Endothelial cell of umbilical vein (primary cell): ENCODE data around the gene RANBP3L.

Experiments used
- CTCF ChIP-seq, 2 donors: IDR thresholded peaks; 1 replicate in 1 of 2; 2 replicates in 1 of 2; pipeline ENCODE4 v1.5.1; 2011; ENCODE audit warnings: low read length in 2 of 2, mild to moderate bottlenecking in 2 of 2, moderate library complexity in 2 of 2, control low read depth in 1 of 2, inconsistent platforms in 1 of 2, low read depth in 1 of 2; ENCODE audit not compliant: insufficient read depth in 1 of 2; ENCODE audit errors: extremely low read depth in 1 of 2
- EZH2 ChIP-seq: IDR thresholded peaks from 2 replicates; pipeline ENCODE4 v1.6.1; 2012; ENCODE audit warnings: borderline replicate concordance, low read depth, mild to moderate bottlenecking, moderate library complexity, low read length, inconsistent platforms; ENCODE audit not compliant: severe bottlenecking
- JUN ChIP-seq: IDR thresholded peaks from 2 replicates; pipeline ENCODE4 v1.6.1; 2011; ENCODE audit warnings: borderline replicate concordance, low read depth; ENCODE audit not compliant: insufficient read length, insufficient read depth
- MYC ChIP-seq: IDR thresholded peaks from one replicate; pipeline ENCODE4 v1.6.1; 2011; ENCODE audit warnings: mild to moderate bottlenecking, low read depth, low read length

- TF ChIP-seq CTCF (IDR thresholded peaks at IDR 0.05; ENCODE audit: extremely low read depth in 1 of 2, insufficient read depth in 1 of 2, low read depth in 1 of 2, low read length in 2 of 2) (no peak), EZH2 (no peak), MYC (no peak), JUN (no peak)
Observed at GRCh38 chr5:36199620-36200019, 102.1 kb downstream of the RANBP3L start.
